Peyer's patch (tissue), 4 donors: ENCODE data around the gene FAM237B.

Experiments used
- CTCF ChIP-seq, 6 experiments: fragments of 450-650 bp in 4 of 6; fragments of 200-600 bp in 2 of 6; sonication (generic) in 1 of 6; IDR thresholded peaks; one replicate each; pipeline ENCODE4 v1.5.1; 2017 to 2019; ENCODE audit warnings: antibody characterized with exemption in 6 of 6, mild to moderate bottlenecking in 3 of 6, moderate library complexity in 1 of 6
- POLR2A ChIP-seq, 2 donors: fragments of 450-650 bp; IDR thresholded peaks; one replicate each; pipeline ENCODE4 v1.5.1; 2017; ENCODE audit warnings: antibody characterized with exemption in 2 of 2, mild to moderate bottlenecking in 2 of 2, moderate library complexity in 2 of 2

- TF ChIP-seq CTCF (IDR thresholded peaks at IDR 0.05) (no peak), POLR2A (IDR thresholded peaks at IDR 0.05) (no peak)
Observed at GRCh38 chr7:90276033-90276728, 44.9 kb downstream of the FAM237B start.
